Measurements from ENCODE around the gene SPATA20. TPM values are rescaled to one million over a fixed set of nuclear protein-coding genes. Genes with fewer than 3 reads are reported as not detected.

SPATA20 gene
- total RNA-seq, 1 donor from 2014 or later = 71.7 TPM

Other genes starting within 250 kb of the SPATA20 start
- gene XYLT2, start 201.0 kb upstream of the SPATA20 start, total RNA-seq = 32.3 to 35.3 TPM (median 33.3 TPM) in 3 replicates
- 55.0 to 57.5 TPM (median 56.0 TPM) in 3 replicates for gene MRPL27, start 174.0 kb upstream of the SPATA20 start, total RNA-seq
- gene EME1, start 173.9 kb upstream of the SPATA20 start, total RNA-seq = 7.8 to 11.6 TPM (median 10.3 TPM) in 3 replicates
- 60.7 to 65.1 TPM (median 63.5 TPM) in 3 replicates for gene LRRC59, start 149.7 kb upstream of the SPATA20 start, total RNA-seq
- 107 to 113 TPM (median 112 TPM) in 3 replicates for gene ACSF2, start 121.0 kb upstream of the SPATA20 start, total RNA-seq
- not detected in 3 replicates for gene CHAD, start 78.3 kb upstream of the SPATA20 start, total RNA-seq
- gene RSAD1, start 68.3 kb upstream of the SPATA20 start, total RNA-seq = 40.1 to 40.8 TPM (median 40.7 TPM) in 3 replicates
- gene MYCBPAP, start 38.7 kb upstream of the SPATA20 start, total RNA-seq = 5.1 to 6.5 TPM (median 6.1 TPM) in 3 replicates
- 14.2 to 15.1 TPM (median 14.7 TPM) in 3 replicates for gene EPN3, start 14.4 kb upstream of the SPATA20 start, total RNA-seq
- gene CACNA1G, start 13.5 kb downstream of the SPATA20 start, total RNA-seq = 26.1 to 29.0 TPM (median 26.9 TPM) in 3 replicates
- gene ABCC3, start 87.7 kb downstream of the SPATA20 start, total RNA-seq = 0.44 to 1.2 TPM (median 0.93 TPM) in 3 replicates
- 35.9 to 38.8 TPM (median 37.6 TPM) in 3 replicates for gene ANKRD40, start 160.7 kb downstream of the SPATA20 start, total RNA-seq
- 240 to 261 TPM (median 252 TPM) in 3 replicates for gene LUC7L3, start 172.4 kb downstream of the SPATA20 start, total RNA-seq
- not detected in 3 replicates for gene ANKRD40CL, start 220.3 kb downstream of the SPATA20 start, total RNA-seq

Measured in mesothelial cell of epicardium (in vitro differentiated cells).